Lower leg skin (tissue), 4 donors: Measurements from ENCODE around the gene NOD2. TPM values are rescaled to one million over a fixed set of nuclear protein-coding genes. Genes with fewer than 3 reads are reported as not detected.

ENCODE experiments used
- DNase-seq, 2 donors: peaks; one replicate each; pipeline ENCODE4 v3.0.0-alpha.2; 2019; ENCODE audit warnings: low spot score in 2 of 2
- H3K4me3 ChIP-seq: fragments of 200-600 bp; sonication (generic); 2 replicates; pipeline ENCODE4 v1.5.1; 2017; ENCODE audit warnings: mild to moderate bottlenecking, low read depth; ENCODE audit not compliant: poor library complexity, severe bottlenecking
- POLR2A ChIP-seq, 2 donors: fragments of 450-650 bp; IDR thresholded peaks; one replicate each; pipeline ENCODE4 v1.6.1; 2016 to 2017; ENCODE audit warnings: antibody characterized with exemption in 2 of 2, mild to moderate bottlenecking in 1 of 2, moderate library complexity in 1 of 2
- WGBS, 2 donors: methylation state at CpG; one replicate each; pipeline ENCODE4 v1.1.5; 2018; 5-methylcytosine and 5-hydroxymethylcytosine counted together
- intact Hi-C: fragments of 100-400 bp; cut with DNase I; formaldehyde crosslinking; loops from one replicate; pipeline ENCODE4 v1.15.0; 2023; ENCODE audit warnings: low total_unique reads
- total RNA-seq, 4 donors: library from RNA; depleted of rRNA; stranded (reverse); fragments of >200 nt; gene quantifications; one replicate each; pipeline ENCODE4 v1.1.0, GENCODE V29; 2016
- TF ChIP-seq, protein P1 (sequence below), 3 donors: fragments of 450-650 bp; IDR thresholded peaks; one replicate each; pipeline ENCODE4 v1.5.1; 2016; ENCODE audit warnings: antibody characterized with exemption in 3 of 3, mild to moderate bottlenecking in 3 of 3, moderate library complexity in 2 of 3

The NOD2 gene
- total RNA-seq, 4 donors from 2014 or later = 31.0 to 44.4 (median 35.4) TPM

- intact Hi-C loops = no loop called here
- no peak for TF ChIP-seq POLR2A (IDR thresholded peaks at IDR 0.05)
- TF ChIP-seq, protein P1, sequence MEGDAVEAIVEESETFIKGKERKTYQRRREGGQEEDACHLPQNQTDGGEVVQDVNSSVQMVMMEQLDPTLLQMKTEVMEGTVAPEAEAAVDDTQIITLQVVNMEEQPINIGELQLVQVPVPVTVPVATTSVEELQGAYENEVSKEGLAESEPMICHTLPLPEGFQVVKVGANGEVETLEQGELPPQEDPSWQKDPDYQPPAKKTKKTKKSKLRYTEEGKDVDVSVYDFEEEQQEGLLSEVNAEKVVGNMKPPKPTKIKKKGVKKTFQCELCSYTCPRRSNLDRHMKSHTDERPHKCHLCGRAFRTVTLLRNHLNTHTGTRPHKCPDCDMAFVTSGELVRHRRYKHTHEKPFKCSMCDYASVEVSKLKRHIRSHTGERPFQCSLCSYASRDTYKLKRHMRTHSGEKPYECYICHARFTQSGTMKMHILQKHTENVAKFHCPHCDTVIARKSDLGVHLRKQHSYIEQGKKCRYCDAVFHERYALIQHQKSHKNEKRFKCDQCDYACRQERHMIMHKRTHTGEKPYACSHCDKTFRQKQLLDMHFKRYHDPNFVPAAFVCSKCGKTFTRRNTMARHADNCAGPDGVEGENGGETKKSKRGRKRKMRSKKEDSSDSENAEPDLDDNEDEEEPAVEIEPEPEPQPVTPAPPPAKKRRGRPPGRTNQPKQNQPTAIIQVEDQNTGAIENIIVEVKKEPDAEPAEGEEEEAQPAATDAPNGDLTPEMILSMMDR (IDR thresholded peaks at IDR 0.05) = no peak
- 84 to 86% methylated on average over 3 of the region's 3 CpGs for WGBS, 2 donors
- DNase-seq = no peak
- H3K4me3 ChIP-seq = no peak overlapping the region
These were observed 68.8 kb downstream of the NOD2 start for GRCh38 chr16:50762241-50762640.

- TF ChIP-seq POLR2A (IDR thresholded peaks at IDR 0.05) = no peak
- intact Hi-C loops = no loop called here
- no peak for DNase-seq
- 86 to 88% methylated on average over 2 of the region's 2 CpGs for WGBS, 2 donors
- H3K4me3 ChIP-seq = no peak overlapping the region
These were observed 69.8 kb downstream of the NOD2 start for GRCh38 chr16:50763211-50763610.

DNA sequence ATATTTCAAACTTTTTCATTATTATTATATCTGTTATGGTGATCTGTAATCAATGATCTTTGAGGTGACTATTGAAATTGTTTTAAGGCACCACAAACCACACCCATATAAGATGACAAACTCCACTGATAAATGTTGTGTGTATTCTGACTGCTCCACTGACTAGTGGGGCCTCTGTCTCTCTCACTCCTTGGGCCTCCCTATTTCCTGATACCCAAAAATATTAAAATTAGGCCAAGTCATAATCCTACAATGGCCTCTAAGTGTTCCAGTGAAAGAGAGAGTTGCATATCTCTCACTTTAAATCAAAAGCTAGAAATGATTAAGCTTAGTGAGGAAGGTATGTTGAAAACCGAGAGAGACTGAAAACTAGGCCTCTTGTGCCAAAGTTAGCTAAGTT is 71.9 kb downstream of the NOD2 start:
- intact Hi-C loops = no loop called here

GRCh38 chr16:50765861-50766260 is 72.5 kb downstream of the NOD2 start:
- no peak overlapping the region for H3K4me3 ChIP-seq
- TF ChIP-seq, protein P1 (IDR thresholded peaks at IDR 0.05) = no peak
- no peak for TF ChIP-seq POLR2A (IDR thresholded peaks at IDR 0.05)
- no peak for DNase-seq
- WGBS, 2 donors = 94 to 97% methylated on average over 1 of the region's 1 CpG
- intact Hi-C loops = no loop called here

More for the DNA sequence above, 71.9 kb downstream of the NOD2 start:
- WGBS, 2 donors = 84 to 93% methylated on average over 1 of the region's 1 CpG
- DNase-seq = no peak
- no peak overlapping the region for H3K4me3 ChIP-seq
- no peak for TF ChIP-seq POLR2A (IDR thresholded peaks at IDR 0.05)
- TF ChIP-seq, protein P1 (IDR thresholded peaks at IDR 0.05) = no peak

DNA sequence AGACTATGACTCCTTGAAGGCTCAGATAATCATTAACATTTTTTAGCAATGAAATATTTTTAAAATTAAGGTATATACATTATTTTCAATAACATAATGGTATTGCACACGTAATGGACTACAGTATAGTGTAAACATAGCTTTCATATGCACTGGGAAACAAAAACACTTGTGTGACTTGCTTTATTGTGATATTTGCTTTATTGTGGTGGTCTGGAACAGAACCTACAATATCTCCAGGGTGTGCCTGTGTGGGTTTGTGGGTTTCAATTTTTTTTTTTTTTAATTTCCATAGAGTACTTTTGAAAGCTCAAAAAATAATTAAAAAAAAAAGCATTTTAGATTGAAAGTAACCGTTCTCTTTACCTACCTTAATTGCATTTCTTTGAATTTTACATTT is 73.8 kb downstream of the NOD2 start:
- no peak overlapping the region for H3K4me3 ChIP-seq
- DNase-seq = no peak
- WGBS, 2 donors = 93 to 98% methylated on average over 2 of the region's 2 CpGs
- intact Hi-C loops = no loop called here
- TF ChIP-seq POLR2A (IDR thresholded peaks at IDR 0.05) = no peak
- TF ChIP-seq, protein P1 (IDR thresholded peaks at IDR 0.05) = no peak

DNA sequence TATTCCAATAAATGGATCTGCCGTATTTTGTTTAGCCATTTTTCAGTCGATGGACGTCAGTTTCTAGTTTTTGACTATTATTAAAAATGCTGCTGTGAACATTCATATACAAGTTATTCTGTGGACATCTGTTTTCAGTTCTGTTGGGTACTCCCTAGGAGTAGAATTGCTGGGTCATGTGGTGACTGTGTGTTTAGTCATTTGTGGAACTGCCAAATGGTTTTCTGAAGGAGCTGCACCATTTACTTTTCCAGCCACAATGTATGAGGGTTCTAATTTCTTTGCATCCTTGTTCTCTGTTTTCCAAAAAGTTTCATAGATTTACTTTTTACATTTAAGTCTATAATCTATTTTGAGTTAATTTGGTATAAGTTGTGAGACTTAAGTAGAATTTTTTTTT is 78.0 kb downstream of the NOD2 start:
- DNase-seq = no peak
- intact Hi-C loops = no loop called here
- 88 to 89% methylated on average over 3 of the region's 3 CpGs for WGBS, 2 donors
- TF ChIP-seq, protein P1 (IDR thresholded peaks at IDR 0.05) = no peak
- no peak for TF ChIP-seq POLR2A (IDR thresholded peaks at IDR 0.05)
- no peak overlapping the region for H3K4me3 ChIP-seq
